Thyroid gland (tissue), 4 donors: ENCODE measurements around the gene ADAMTS16. TPM values are rescaled to one million over a fixed set of nuclear protein-coding genes. Genes with fewer than 3 reads are reported as not detected.

Experiments used
- DNase-seq, 2 donors: peaks; one replicate each; pipeline ENCODE4 v3.0.0-alpha.2; 2019
- H3K27ac ChIP-seq, 3 donors: fragments of 200-600 bp; sonication (generic); 1 replicate in 2 of 3; 2 replicates in 1 of 3; pipeline ENCODE4 v1.5.1; 2016 to 2019; ENCODE audit warnings: mild to moderate bottlenecking in 1 of 3, moderate library complexity in 1 of 3
- H3K27me3 ChIP-seq: fragments of 200-600 bp; sonication (generic); one replicate; pipeline ENCODE4 v1.5.1; 2019
- H3K36me3 ChIP-seq, 2 donors: fragments of 200-600 bp; sonication (generic); one replicate each; pipeline ENCODE4 v1.5.1; 2016 to 2019
- H3K4me1 ChIP-seq, 2 donors: fragments of 200-600 bp; sonication (generic); one replicate each; pipeline ENCODE4 v1.5.1; 2017 to 2019
- H3K4me3 ChIP-seq, 3 donors: fragments of 200-600 bp; sonication (generic); replicated peaks in 1 of 3; 1 replicate in 2 of 3; 2 replicates in 1 of 3; pipeline ENCODE4 v1.5.1; 2016; ENCODE audit warnings: mild to moderate bottlenecking in 1 of 3
- H3K9me3 ChIP-seq: fragments of 200-600 bp; sonication (generic); one replicate; pipeline ENCODE4 v1.5.1; 2017
- CTCF ChIP-seq, 6 experiments: fragments of 200-600 bp in 3 of 6; fragments of 450-650 bp in 3 of 6; sonication (generic) in 3 of 6; IDR thresholded peaks; one replicate each; pipeline ENCODE4 v1.5.1; 2016 to 2019; ENCODE audit warnings: antibody characterized with exemption in 6 of 6, mild to moderate bottlenecking in 2 of 6, inconsistent platforms in 1 of 6, moderate library complexity in 1 of 6
- POLR2A ChIP-seq, 2 donors: fragments of 450-650 bp; IDR thresholded peaks; one replicate each; pipeline ENCODE4 v1.6.1; 2017; ENCODE audit warnings: antibody characterized with exemption in 2 of 2, mild to moderate bottlenecking in 2 of 2, moderate library complexity in 1 of 2
- WGBS, 2 donors: methylation state at CpG; one replicate each; pipeline ENCODE4 v1.1.5; 2017; 5-methylcytosine and 5-hydroxymethylcytosine counted together
- intact Hi-C: fragments of 100-400 bp; cut with DNase I; formaldehyde crosslinking; loops from one replicate; pipeline ENCODE4 v1.15.1; 2023
- total RNA-seq, 4 donors: library from RNA; depleted of rRNA; stranded (reverse); fragments of >200 nt; gene quantifications; one replicate each; pipeline ENCODE4 v1.2.3, GENCODE V29; 2016

ADAMTS16 gene
- total RNA-seq, 4 donors from 2014 or later = 0.11 to 1.0 (median 0.16) TPM

GRCh38 chr5:5242056-5242455, 101.9 kb downstream of the ADAMTS16 start:
- TF ChIP-seq CTCF (IDR thresholded peaks at IDR 0.05) (no peak), POLR2A (IDR thresholded peaks at IDR 0.05) (no peak)
- intact Hi-C loops = no loop called here
- no peak for DNase-seq
- H3K27me3 ChIP-seq = no peaks in the 10 kb centered on the region
- H3K36me3 ChIP-seq = no peaks in the 10 kb centered on the region
- 75 to 84% methylated on average over 11 of the region's 11 CpGs for WGBS, 2 donors
- no peaks in the 10 kb centered on the region for H3K4me1 ChIP-seq
- H3K27ac ChIP-seq = no peak overlapping the region
- no peak overlapping the region for H3K4me3 ChIP-seq
- H3K9me3 ChIP-seq = no peaks in the 10 kb centered on the region

DNA sequence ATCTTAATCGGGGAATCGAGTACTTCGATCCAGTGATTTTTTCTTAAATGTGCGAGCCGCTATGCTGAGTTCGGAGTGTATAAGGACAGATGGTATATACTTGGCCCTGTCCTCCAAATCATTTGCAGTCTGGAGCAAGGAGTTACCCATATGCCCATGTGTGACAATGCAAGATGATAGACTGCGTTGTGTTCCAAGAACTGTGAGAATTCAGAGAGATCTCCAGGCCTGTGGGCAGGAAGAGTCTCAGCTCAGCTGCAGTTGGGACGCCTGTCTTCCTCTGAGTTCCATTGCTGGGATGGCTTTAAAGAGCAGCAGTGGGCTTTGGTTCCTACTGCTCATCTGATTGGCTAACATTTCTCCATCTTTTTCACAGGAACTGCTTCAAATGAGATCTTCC, 106.6 kb downstream of the ADAMTS16 start:
- no peak for TF ChIP-seq POLR2A (IDR thresholded peaks at IDR 0.05)
- TF ChIP-seq CTCF (IDR thresholded peaks at IDR 0.05) = no peak

GRCh38 chr5:5250758-5251157, 110.6 kb downstream of the ADAMTS16 start:
- intact Hi-C loops = no loop called here

More for the DNA sequence above, 106.6 kb downstream of the ADAMTS16 start:
- H3K4me3 ChIP-seq = no peak overlapping the region
- DNase-seq = no peak
- no peaks in the 10 kb centered on the region for H3K27me3 ChIP-seq
- WGBS, 2 donors = 94% methylated on average over 8 of the region's 8 CpGs
- intact Hi-C loops = no loop called here
- H3K9me3 ChIP-seq = no peaks in the 10 kb centered on the region
- H3K36me3 ChIP-seq = no peaks in the 10 kb centered on the region
- no peak overlapping the region for H3K27ac ChIP-seq
- H3K4me1 ChIP-seq = no peaks in the 10 kb centered on the region

DNA sequence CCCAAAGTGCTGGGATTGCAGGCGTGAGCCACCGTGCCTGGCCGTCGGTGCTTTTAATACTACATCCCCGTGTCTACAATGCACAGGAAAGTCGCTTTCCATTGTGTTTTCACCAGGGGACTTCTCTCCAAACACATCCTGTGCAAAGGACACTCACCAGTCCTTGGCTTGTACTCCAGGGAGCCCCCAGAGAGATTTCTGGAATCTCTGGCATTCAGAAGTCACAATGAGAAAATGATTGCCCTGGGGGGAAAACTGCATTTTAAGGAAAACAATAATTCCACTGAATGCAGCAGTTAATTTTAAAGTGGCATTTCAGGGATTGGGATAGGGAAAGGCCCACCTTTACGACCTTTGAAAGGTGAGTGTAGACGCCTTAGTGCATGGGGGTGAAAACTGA, 112.0 kb downstream of the ADAMTS16 start:
- 84 to 85% methylated on average over 8 of the region's 8 CpGs for WGBS, 2 donors
- intact Hi-C loops = no loop called here
- Histone ChIP-seq H3K4me1 (peaks cover 0 to 4% of the 10 kb centered on the region in 2 donors), H3K27ac (no peak overlapping the region), H3K27me3 (no peaks in the 10 kb centered on the region), H3K9me3 (no peaks in the 10 kb centered on the region), H3K4me3 (no peak overlapping the region), H3K36me3 (no peaks in the 10 kb centered on the region)
- no peak for DNase-seq
- no peak for TF ChIP-seq POLR2A (IDR thresholded peaks at IDR 0.05)
- TF ChIP-seq CTCF (IDR thresholded peaks at IDR 0.05) = no peak

More at GRCh38 chr5:5250758-5251157, 110.6 kb downstream of the ADAMTS16 start:
- no peak overlapping the region for H3K4me3 ChIP-seq
- no peaks in the 10 kb centered on the region for H3K36me3 ChIP-seq
- H3K4me1 ChIP-seq = no peaks in the 10 kb centered on the region
- H3K27ac ChIP-seq = no peak overlapping the region
- no peak for DNase-seq
- H3K9me3 ChIP-seq = no peaks in the 10 kb centered on the region
- TF ChIP-seq CTCF (IDR thresholded peaks at IDR 0.05) = no peak
- no peak for TF ChIP-seq POLR2A (IDR thresholded peaks at IDR 0.05)
- no peaks in the 10 kb centered on the region for H3K27me3 ChIP-seq
- 87 to 90% methylated on average over 6 of the region's 6 CpGs for WGBS, 2 donors

- H3K27me3 ChIP-seq = no peaks in the 10 kb centered on the region
- intact Hi-C loops = no loop called here
- TF ChIP-seq CTCF (IDR thresholded peaks at IDR 0.05) (no peak), POLR2A (IDR thresholded peaks at IDR 0.05) (no peak)
- no peaks in the 10 kb centered on the region for H3K36me3 ChIP-seq
- 91 to 92% methylated on average over 5 of the region's 5 CpGs for WGBS, 2 donors
- H3K4me1 ChIP-seq = peaks cover 0 to 4% of the 10 kb centered on the region in 2 donors
- no peak for DNase-seq
- H3K4me3 ChIP-seq = no peak overlapping the region
- H3K9me3 ChIP-seq = no peaks in the 10 kb centered on the region
- H3K27ac ChIP-seq = no peak overlapping the region
These were observed 117.2 kb downstream of the ADAMTS16 start for GRCh38 chr5:5257353-5257752.
